Measurements from ENCODE around the gene CES2. TPM values are rescaled to one million over a fixed set of nuclear protein-coding genes. Genes with fewer than 3 reads are reported as not detected.
"Not testable (repeated sequence)": the region's sequence is repeated elsewhere in the genome, so short reads cannot be mapped to it uniquely, and the experiment has no call there.

Gene CES2
- total RNA-seq, 1 experiment from 2014 or later = 37.6 TPM

DNA sequence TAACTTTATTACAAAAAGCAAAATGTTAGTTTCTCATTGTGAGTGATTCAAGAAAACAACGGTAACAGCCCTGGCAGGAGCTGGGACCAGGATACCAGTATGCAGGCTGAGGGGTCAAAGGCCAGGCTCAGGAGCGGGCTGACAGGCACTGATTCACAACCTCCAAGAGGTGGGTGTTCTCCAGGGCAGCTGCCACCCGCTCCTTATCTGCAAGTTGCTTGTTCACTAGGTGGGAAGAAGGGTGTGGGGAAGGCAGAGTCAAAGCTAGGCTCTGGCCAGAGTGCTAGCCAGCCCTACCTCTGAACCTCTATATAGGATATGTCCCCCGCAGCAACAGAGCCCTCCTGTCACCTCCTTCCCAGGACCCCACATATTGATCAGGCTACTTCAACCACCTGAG lies 3.2 kb upstream of the CES2 start:
- H3K27ac ChIP-seq (ENCODE audit: low read depth, low read length, poor library complexity, severe bottlenecking) = no peak overlapping the region
- no peaks in the 10 kb centered on the region for H3K36me3 ChIP-seq (ENCODE audit: insufficient read depth, low read length, poor library complexity, severe bottlenecking)
- no peak overlapping the region for H3K4me3 ChIP-seq (ENCODE audit: low read depth, low read length, poor library complexity, severe bottlenecking)
- TF ChIP-seq, protein P1, sequence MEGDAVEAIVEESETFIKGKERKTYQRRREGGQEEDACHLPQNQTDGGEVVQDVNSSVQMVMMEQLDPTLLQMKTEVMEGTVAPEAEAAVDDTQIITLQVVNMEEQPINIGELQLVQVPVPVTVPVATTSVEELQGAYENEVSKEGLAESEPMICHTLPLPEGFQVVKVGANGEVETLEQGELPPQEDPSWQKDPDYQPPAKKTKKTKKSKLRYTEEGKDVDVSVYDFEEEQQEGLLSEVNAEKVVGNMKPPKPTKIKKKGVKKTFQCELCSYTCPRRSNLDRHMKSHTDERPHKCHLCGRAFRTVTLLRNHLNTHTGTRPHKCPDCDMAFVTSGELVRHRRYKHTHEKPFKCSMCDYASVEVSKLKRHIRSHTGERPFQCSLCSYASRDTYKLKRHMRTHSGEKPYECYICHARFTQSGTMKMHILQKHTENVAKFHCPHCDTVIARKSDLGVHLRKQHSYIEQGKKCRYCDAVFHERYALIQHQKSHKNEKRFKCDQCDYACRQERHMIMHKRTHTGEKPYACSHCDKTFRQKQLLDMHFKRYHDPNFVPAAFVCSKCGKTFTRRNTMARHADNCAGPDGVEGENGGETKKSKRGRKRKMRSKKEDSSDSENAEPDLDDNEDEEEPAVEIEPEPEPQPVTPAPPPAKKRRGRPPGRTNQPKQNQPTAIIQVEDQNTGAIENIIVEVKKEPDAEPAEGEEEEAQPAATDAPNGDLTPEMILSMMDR (conservative IDR thresholded peaks at IDR 0.05; ENCODE audit: low read depth, low read length) = no peak
- TF ChIP-seq EZH2 (IDR thresholded peaks at IDR 0.05; ENCODE audit: borderline replicate concordance, low read depth, low read length, poor library complexity, severe bottlenecking) = no peak
- H3K9me3 ChIP-seq (ENCODE audit: low read depth, low read length, poor library complexity, severe bottlenecking) = no peaks in the 10 kb centered on the region
- no peaks in the 10 kb centered on the region for H3K27me3 ChIP-seq (replicated peaks; ENCODE audit: insufficient read depth, low read depth, low read length, poor library complexity)
- no peak for DNase-seq (ENCODE audit: low spot score)
- peaks cover 21% of the 10 kb centered on the region for H3K4me1 ChIP-seq (ENCODE audit: insufficient read depth, low read length, poor library complexity, severe bottlenecking)
- ChIA-PET POLR2A (ENCODE audit: low non-redundant PET) (no interaction called here), CTCF (no interaction called here)
- BruUV-seq (replicated peaks) = no TSS peak
- intact Hi-C loops (cut with micrococcal nuclease; ENCODE audit: unreplicated experiment) = no loop called here

DNA sequence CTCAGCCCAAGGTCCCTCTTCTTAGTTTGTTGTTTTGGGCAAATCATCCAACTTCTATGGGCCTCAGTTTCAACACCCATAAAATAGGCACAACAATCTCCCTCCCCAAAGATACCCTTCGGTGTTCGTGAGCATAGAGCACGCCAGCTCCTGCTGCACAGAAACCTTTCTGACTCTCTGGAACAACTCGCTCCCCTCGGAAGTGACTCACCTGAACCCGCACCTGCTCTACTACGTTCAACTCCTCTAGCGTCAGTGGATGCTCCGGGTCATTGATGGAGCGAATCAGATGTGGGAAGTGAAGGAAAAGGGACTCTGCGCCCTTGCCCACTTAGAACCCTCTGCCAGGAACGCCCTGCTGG lies 1.6 kb upstream of the CES2 start:
- H3K36me3 ChIP-seq (ENCODE audit: insufficient read depth, low read length, poor library complexity, severe bottlenecking) = no peaks in the 10 kb centered on the region
- POLR2A ChIA-PET (ENCODE audit: low non-redundant PET) = interaction anchor here (0.6 kb wide), 1 partner anchor 156 kb away, joined by 3 read pairs; no protein-coding TSS in a partner anchor
- H3K9me3 ChIP-seq (ENCODE audit: low read depth, low read length, poor library complexity, severe bottlenecking) = no peaks in the 10 kb centered on the region
- peak overlapping the region; percentile 92 for H3K27ac ChIP-seq (ENCODE audit: low read depth, low read length, poor library complexity, severe bottlenecking)
- BruUV-seq (replicated peaks) = TSS peak; percentile 62
- no peaks in the 10 kb centered on the region for H3K27me3 ChIP-seq (replicated peaks; ENCODE audit: insufficient read depth, low read depth, low read length, poor library complexity)
- peak overlapping the region; percentile 80 for H3K4me3 ChIP-seq (ENCODE audit: low read depth, low read length, poor library complexity, severe bottlenecking)
- CTCF ChIA-PET = no interaction called here
- intact Hi-C loops (cut with micrococcal nuclease; ENCODE audit: unreplicated experiment) = no loop called here
- TF ChIP-seq EZH2 (IDR thresholded peaks at IDR 0.05; ENCODE audit: borderline replicate concordance, low read depth, low read length, poor library complexity, severe bottlenecking) = no peak
- TF ChIP-seq, protein P1 (conservative IDR thresholded peaks at IDR 0.05; ENCODE audit: low read depth, low read length) = no peak
- peaks cover 21% of the 10 kb centered on the region for H3K4me1 ChIP-seq (ENCODE audit: insufficient read depth, low read length, poor library complexity, severe bottlenecking)
- DNase-seq (ENCODE audit: low spot score) = no peak

DNA sequence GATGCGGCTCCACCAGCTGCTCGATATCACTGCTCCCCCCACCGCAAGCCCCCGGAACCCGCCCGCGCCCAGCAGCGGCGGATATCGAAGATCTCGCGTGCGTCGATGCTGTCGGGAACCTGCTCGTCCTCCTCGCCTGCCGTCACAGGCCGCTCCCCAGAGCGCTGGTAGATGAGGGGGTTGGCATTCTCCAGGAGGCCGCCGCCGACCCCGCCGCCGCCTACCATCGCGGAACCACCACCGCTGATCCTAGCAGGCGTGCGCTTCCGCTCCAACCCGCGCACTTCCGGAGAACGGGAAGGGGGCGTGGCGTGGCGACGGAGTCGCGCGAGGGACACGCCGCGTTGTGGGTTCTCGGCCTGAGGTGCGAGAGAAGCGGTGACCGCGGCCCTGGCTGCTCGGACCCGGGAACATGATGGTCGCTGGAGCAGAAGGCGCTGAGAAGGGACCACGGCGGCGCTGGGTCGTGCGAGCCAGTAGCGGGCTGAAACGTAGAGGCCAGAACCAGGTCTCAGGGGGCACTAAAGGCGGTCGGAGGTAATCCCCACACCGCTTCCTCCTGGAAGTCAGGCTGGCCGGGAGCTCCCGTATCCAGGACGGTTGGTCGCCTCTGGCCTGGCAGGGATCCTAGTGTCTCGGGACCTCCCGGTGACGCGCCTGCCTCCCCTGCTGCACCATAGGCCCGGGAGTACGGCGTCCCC lies 1.0 kb upstream of the CES2 start, which contains the start of gene CIAO2B:
Gene CIAO2B (minus strand): TSS at position 265 of the 701 bp plus-strand sequence. CDS start 38 bp downstream, at position 227.
- no TSS peak for BruUV-seq (replicated peaks)
- intact Hi-C loops (cut with micrococcal nuclease; ENCODE audit: unreplicated experiment) = no loop called here
- Histone ChIP-seq H3K4me3 (ENCODE audit: low read depth, low read length, poor library complexity, severe bottlenecking) (peak within 1 kb of the TSS; percentile 80), H3K36me3 (ENCODE audit: insufficient read depth, low read length, poor library complexity, severe bottlenecking) (peaks cover 4% of the 10 kb centered on the region), H3K4me1 (ENCODE audit: insufficient read depth, low read length, poor library complexity, severe bottlenecking) (peaks cover 21% of the 10 kb centered on the region), H3K9me3 (ENCODE audit: low read depth, low read length, poor library complexity, severe bottlenecking) (no peaks in the 10 kb centered on the region), H3K27ac (ENCODE audit: low read depth, low read length, poor library complexity, severe bottlenecking) (peak within 1 kb of the TSS; percentile 92), H3K27me3 (replicated peaks; ENCODE audit: insufficient read depth, low read depth, low read length, poor library complexity) (no peaks in the 10 kb centered on the region)
- TF ChIP-seq, protein P1 (conservative IDR thresholded peaks at IDR 0.05; ENCODE audit: low read depth, low read length) = no peak
- no peak for TF ChIP-seq EZH2 (IDR thresholded peaks at IDR 0.05; ENCODE audit: borderline replicate concordance, low read depth, low read length, poor library complexity, severe bottlenecking)
- CTCF ChIA-PET = no interaction called here
- POLR2A ChIA-PET (ENCODE audit: low non-redundant PET) = no interaction called here
- DNase-seq (ENCODE audit: low spot score) = peak; percentile 93

DNA sequence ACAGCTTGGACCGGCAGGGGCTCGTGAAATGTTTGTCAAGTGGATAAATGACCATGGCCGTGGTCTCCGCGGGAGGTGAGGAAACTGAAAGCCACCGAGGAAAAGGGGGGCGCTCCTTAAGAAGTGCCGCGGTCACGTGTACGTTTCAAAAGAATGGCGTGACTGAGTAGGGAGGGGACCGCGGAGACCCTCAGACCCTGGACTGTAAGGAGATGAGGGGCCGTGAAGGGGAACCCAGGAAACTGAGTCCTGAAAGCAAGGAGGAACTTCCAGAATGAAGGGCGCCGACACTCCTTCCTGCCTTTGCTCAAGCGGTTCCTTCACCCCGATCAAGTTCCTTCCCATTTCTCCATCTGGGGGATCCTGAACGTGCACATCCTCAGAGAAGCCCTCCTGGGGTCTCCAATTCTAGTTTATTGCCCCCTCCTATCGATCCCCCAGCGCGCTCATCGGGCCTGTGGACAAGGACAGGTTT lies 440 bp upstream of the CES2 start:
- TSS peak; percentile 57 for BruUV-seq (replicated peaks)
- Histone ChIP-seq H3K4me1 (ENCODE audit: insufficient read depth, low read length, poor library complexity, severe bottlenecking) (peaks cover 21% of the 10 kb centered on the region), H3K27ac (ENCODE audit: low read depth, low read length, poor library complexity, severe bottlenecking) (peak overlapping the region; percentile 92), H3K4me3 (ENCODE audit: low read depth, low read length, poor library complexity, severe bottlenecking) (peak overlapping the region; percentile 80)
- H3K9me3 ChIP-seq (ENCODE audit: low read depth, low read length, poor library complexity, severe bottlenecking); intact Hi-C loops (cut with micrococcal nuclease; ENCODE audit: unreplicated experiment); POLR2A ChIA-PET (ENCODE audit: low non-redundant PET); H3K27me3 ChIP-seq (replicated peaks; ENCODE audit: insufficient read depth, low read depth, low read length, poor library complexity); DNase-seq (ENCODE audit: low spot score); CTCF ChIA-PET; H3K36me3 ChIP-seq (ENCODE audit: insufficient read depth, low read length, poor library complexity, severe bottlenecking): not testable (repeated sequence)

All from A673 (cell line).